ENCODE data around the gene SMC3. TPM values are rescaled to one million over a fixed set of nuclear protein-coding genes. Genes with fewer than 3 reads are reported as not detected.

Gene SMC3
- total and polyA plus RNA-seq, 2 experiments from 2014 or later, result 72.3 to 320 TPM

- no peak overlapping the region for H3K4me2 ChIP-seq
- peaks cover 12% of the 10 kb centered on the region for H3K4me1 Mint-ChIP-seq
- no peaks in the 10 kb centered on the region for H3K79me2 ChIP-seq (replicated peaks; ENCODE audit: insufficient read depth)
- no peak overlapping the region for H2AFZ ChIP-seq
- H4K20me1 ChIP-seq (replicated peaks; ENCODE audit: insufficient read depth), result no peaks in the 10 kb centered on the region
- no peak overlapping the region for H3K4me3 Mint-ChIP-seq
- ATAC-seq (no peak), DNase-seq (ENCODE audit: low spot score) (no peak)
- no peaks in the 10 kb centered on the region for H3F3A ChIP-seq (replicated peaks; ENCODE audit: low read depth)
- no peaks in the 10 kb centered on the region for H3K4me1 ChIP-seq (ENCODE audit: insufficient read depth)
- no peaks in the 10 kb centered on the region for H3K9me2 ChIP-seq (ENCODE audit: insufficient read depth)
- no peaks in the 10 kb centered on the region for H3K36me3 Mint-ChIP-seq (ENCODE audit: low read depth)
- H3K27ac ChIP-seq (ENCODE audit: low read depth), result no peak overlapping the region
- H3K9me3 Mint-ChIP-seq, result no peaks in the 10 kb centered on the region
- no peaks in the 10 kb centered on the region for H3K27me3 Mint-ChIP-seq (ENCODE audit: insufficient read depth, low read depth, poor library complexity)
- no peaks in the 10 kb centered on the region for H3K36me3 ChIP-seq (ENCODE audit: insufficient read depth)
- no peak overlapping the region for H3K27ac Mint-ChIP-seq
- no peaks in the 10 kb centered on the region for H3K27me3 ChIP-seq (ENCODE audit: insufficient read depth)
- TF ChIP-seq CREB1 (CRISPR knock-in tag; IDR thresholded peaks at IDR 0.05; ENCODE audit: low read depth) (no peak), STAT1 (IDR thresholded peaks at IDR 0.05; ENCODE audit: unreplicated experiment) (no peak), NANOG (IDR thresholded peaks at IDR 0.05; ENCODE audit: borderline replicate concordance) (no peak), ZNF114 (CRISPR knock-in tag; IDR thresholded peaks at IDR 0.05) (no peak), JUNB (IDR thresholded peaks at IDR 0.05; ENCODE audit: unreplicated experiment) (no peak), POLR2AphosphoS5 (IDR thresholded peaks at IDR 0.05; ENCODE audit: low read depth) (no peak), EZH2 (IDR thresholded peaks at IDR 0.05; ENCODE audit: low read depth, unreplicated experiment) (no peak), ETS1 (IDR thresholded peaks at IDR 0.05) (no peak), ZNF331 (CRISPR knock-in tag; IDR thresholded peaks at IDR 0.05; ENCODE audit: low read depth) (no peak), EZH2phosphoT487 (IDR thresholded peaks at IDR 0.05; ENCODE audit: unreplicated experiment) (no peak)
- no peak overlapping the region for H3K4me3 ChIP-seq
Observed at GRCh38 chr10:110546077-110546476, 21.4 kb upstream of the SMC3 start.

- Histone ChIP-seq H3K4me1 (ENCODE audit: insufficient read depth) (no peaks in the 10 kb centered on the region), H3K36me3 (ENCODE audit: insufficient read depth) (no peaks in the 10 kb centered on the region), H3K27ac (ENCODE audit: low read depth) (no peak overlapping the region), H3K79me2 (replicated peaks; ENCODE audit: insufficient read depth) (no peaks in the 10 kb centered on the region), H2AFZ (no peak overlapping the region), H4K20me1 (replicated peaks; ENCODE audit: insufficient read depth) (no peaks in the 10 kb centered on the region), H3K9me2 (ENCODE audit: insufficient read depth) (no peaks in the 10 kb centered on the region), H3F3A (replicated peaks; ENCODE audit: low read depth) (no peaks in the 10 kb centered on the region), H3K27me3 (ENCODE audit: insufficient read depth) (no peaks in the 10 kb centered on the region), H3K4me3 (no peak overlapping the region), H3K4me2 (no peak overlapping the region)
- Mint-ChIP-seq H3K4me1 (peaks cover 12% of the 10 kb centered on the region), H3K27ac (no peak overlapping the region), H3K27me3 (ENCODE audit: insufficient read depth, low read depth, poor library complexity) (no peaks in the 10 kb centered on the region), H3K36me3 (ENCODE audit: low read depth) (no peaks in the 10 kb centered on the region), H3K9me3 (no peaks in the 10 kb centered on the region), H3K4me3 (no peak overlapping the region)
- no peak for DNase-seq (ENCODE audit: low spot score)
- no peak for ATAC-seq
- TF ChIP-seq ZNF331 (CRISPR knock-in tag; IDR thresholded peaks at IDR 0.05; ENCODE audit: low read depth) (no peak), EZH2 (IDR thresholded peaks at IDR 0.05; ENCODE audit: low read depth, unreplicated experiment) (no peak), CTCF (conservative IDR thresholded peaks at IDR 0.05; ENCODE audit: low read depth in 2 of 2) (no peak), ETS1 (IDR thresholded peaks at IDR 0.05) (no peak), POLR2AphosphoS5 (IDR thresholded peaks at IDR 0.05; ENCODE audit: low read depth) (no peak), NANOG (IDR thresholded peaks at IDR 0.05; ENCODE audit: borderline replicate concordance) (no peak), CREB1 (CRISPR knock-in tag; IDR thresholded peaks at IDR 0.05; ENCODE audit: low read depth) (no peak), ZNF114 (CRISPR knock-in tag; IDR thresholded peaks at IDR 0.05) (no peak), REST (IDR thresholded peaks at IDR 0.05; ENCODE audit: unreplicated experiment) (no peak), JUNB (IDR thresholded peaks at IDR 0.05; ENCODE audit: unreplicated experiment) (no peak)
Observed at GRCh38 chr10:110546499-110547110, 20.9 kb upstream of the SMC3 start.

All from GM23338 (cell line).